Nephron (organoid): Measurements from ENCODE around the gene C19orf18.

Experiments used
- H3K27ac Mint-ChIP-seq, 3 experiments: 2 replicates each; pipeline ENCODE4 v1.8.0; 2020; ENCODE audit warnings: mixed read lengths in 3 of 3, mild to moderate bottlenecking in 2 of 3, moderate library complexity in 1 of 3
- H3K27me3 Mint-ChIP-seq: 2 replicates; pipeline ENCODE4 v1.8.0; 2021; ENCODE audit warnings: low read depth, mild to moderate bottlenecking, moderate library complexity, mixed read lengths
- H3K36me3 Mint-ChIP-seq: 2 replicates; pipeline ENCODE4 v1.8.0; 2020; ENCODE audit warnings: low read depth, mixed read lengths
- H3K4me1 Mint-ChIP-seq: 2 replicates; pipeline ENCODE4 v1.8.0; 2020; ENCODE audit warnings: mixed read lengths
- H3K4me3 Mint-ChIP-seq, 3 experiments: 2 replicates each; pipeline ENCODE4 v1.8.0; 2020; ENCODE audit warnings: mild to moderate bottlenecking in 3 of 3, mixed read lengths in 3 of 3, moderate library complexity in 2 of 3
- H3K9me3 Mint-ChIP-seq: 2 replicates; pipeline ENCODE4 v1.8.0; 2020; ENCODE audit warnings: mixed read lengths
- TF ChIP-seq, protein P1 (sequence below), 3 experiments: fragments of 200-600 bp; sonication (generic); IDR thresholded peaks; one replicate each; pipeline ENCODE4 v1.5.0; 2021; ENCODE audit warnings: antibody characterized with exemption in 3 of 3; ENCODE audit not compliant: unreplicated experiment in 3 of 3

C19orf18 gene

DNA sequence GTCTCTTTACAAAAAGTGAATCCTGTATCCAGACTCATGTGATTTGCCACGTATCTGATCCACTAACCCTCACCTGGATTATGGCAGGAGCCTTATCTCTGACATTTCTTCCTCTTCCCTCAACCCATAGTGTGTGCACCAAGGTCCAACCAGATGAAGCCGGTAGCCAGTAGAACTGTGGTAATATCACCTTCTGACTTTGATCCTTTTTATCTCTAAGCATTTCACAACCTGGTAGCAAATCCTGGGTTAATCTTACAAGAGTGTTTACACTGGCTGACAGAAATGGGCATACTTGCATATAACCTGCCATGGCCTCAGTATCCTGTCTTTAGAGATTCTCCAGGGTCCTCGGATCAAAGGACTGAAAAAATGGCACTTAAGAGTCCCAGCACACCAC lies 59.8 kb downstream of the C19orf18 start:
- H3K4me3 Mint-ChIP-seq, result peak overlapping the region; percentile 96 to 97 (median 96)
- H3K27me3 Mint-ChIP-seq, result peaks cover under 1% of the 10 kb centered on the region
- H3K4me1 Mint-ChIP-seq, result peaks cover 15% of the 10 kb centered on the region
- TF ChIP-seq, protein P1, sequence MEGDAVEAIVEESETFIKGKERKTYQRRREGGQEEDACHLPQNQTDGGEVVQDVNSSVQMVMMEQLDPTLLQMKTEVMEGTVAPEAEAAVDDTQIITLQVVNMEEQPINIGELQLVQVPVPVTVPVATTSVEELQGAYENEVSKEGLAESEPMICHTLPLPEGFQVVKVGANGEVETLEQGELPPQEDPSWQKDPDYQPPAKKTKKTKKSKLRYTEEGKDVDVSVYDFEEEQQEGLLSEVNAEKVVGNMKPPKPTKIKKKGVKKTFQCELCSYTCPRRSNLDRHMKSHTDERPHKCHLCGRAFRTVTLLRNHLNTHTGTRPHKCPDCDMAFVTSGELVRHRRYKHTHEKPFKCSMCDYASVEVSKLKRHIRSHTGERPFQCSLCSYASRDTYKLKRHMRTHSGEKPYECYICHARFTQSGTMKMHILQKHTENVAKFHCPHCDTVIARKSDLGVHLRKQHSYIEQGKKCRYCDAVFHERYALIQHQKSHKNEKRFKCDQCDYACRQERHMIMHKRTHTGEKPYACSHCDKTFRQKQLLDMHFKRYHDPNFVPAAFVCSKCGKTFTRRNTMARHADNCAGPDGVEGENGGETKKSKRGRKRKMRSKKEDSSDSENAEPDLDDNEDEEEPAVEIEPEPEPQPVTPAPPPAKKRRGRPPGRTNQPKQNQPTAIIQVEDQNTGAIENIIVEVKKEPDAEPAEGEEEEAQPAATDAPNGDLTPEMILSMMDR (IDR thresholded peaks at IDR 0.05; ENCODE audit: unreplicated experiment in 3 of 3), result no peak
- H3K27ac Mint-ChIP-seq, result no peak overlapping the region
- H3K36me3 Mint-ChIP-seq, result peaks cover 90% of the 10 kb centered on the region
- H3K9me3 Mint-ChIP-seq, result peaks cover 50% of the 10 kb centered on the region
